ENCODE measurements around the gene ADRA2C. TPM values are rescaled to one million over a fixed set of nuclear protein-coding genes. Genes with fewer than 3 reads are reported as not detected.

ADRA2C gene
- total RNA-seq, 2 experiments from 2014 or later = 0.21 TPM; not detected in 1

- Histone ChIP-seq H3K4me3 (ENCODE audit: low read depth, low read length, poor library complexity, severe bottlenecking) (no peak overlapping the region), H3K36me3 (ENCODE audit: insufficient read depth, low read length) (no peaks in the 10 kb centered on the region), H3K9me2 (ENCODE audit: insufficient read depth, low read length) (no peaks in the 10 kb centered on the region), H2AFZ (ENCODE audit: low read length) (no peak overlapping the region), H3K9me3 (ENCODE audit: low read length) (no peaks in the 10 kb centered on the region), H3K79me2 (ENCODE audit: insufficient read depth, low read depth, low read length) (no peaks in the 10 kb centered on the region), H3K4me2 (ENCODE audit: low read length) (no peak overlapping the region), H3K27ac (ENCODE audit: low read depth, low read length, poor library complexity, severe bottlenecking) (no peak overlapping the region), H3K4me1 (ENCODE audit: insufficient read depth, low read length, poor library complexity, severe bottlenecking) (no peaks in the 10 kb centered on the region), H4K20me1 (ENCODE audit: insufficient read depth, low read length) (no peaks in the 10 kb centered on the region)
- no peak for TF ChIP-seq CTCF (conservative IDR thresholded peaks at IDR 0.05; ENCODE audit: low read length)
- no peak for TF ChIP-seq EZH2phosphoT487 (IDR thresholded peaks at IDR 0.05; ENCODE audit: borderline replicate concordance, low read depth, low read length)
- DNase-seq (ENCODE audit: low spot score) = no peak
- CTCF ChIA-PET (ENCODE audit: unreplicated experiment) = no interaction called here
- POLR2A ChIA-PET = no interaction called here
- intact Hi-C loops (cut with micrococcal nuclease; ENCODE audit: unreplicated experiment) = no loop called here
- BruUV-seq (replicated peaks) = no TSS peak
Observed at GRCh38 chr4:3730422-3731190, 35.6 kb upstream of the ADRA2C start.

- Histone ChIP-seq H2AFZ (ENCODE audit: low read length) (no peak overlapping the region), H3K9me2 (ENCODE audit: insufficient read depth, low read length) (no peaks in the 10 kb centered on the region), H3K79me2 (ENCODE audit: insufficient read depth, low read depth, low read length) (no peaks in the 10 kb centered on the region), H3K9me3 (ENCODE audit: low read length) (no peaks in the 10 kb centered on the region), H3K4me3 (ENCODE audit: low read depth, low read length, poor library complexity, severe bottlenecking) (no peak overlapping the region), H3K4me1 (ENCODE audit: insufficient read depth, low read length, poor library complexity, severe bottlenecking) (no peaks in the 10 kb centered on the region), H3K36me3 (ENCODE audit: insufficient read depth, low read length) (no peaks in the 10 kb centered on the region), H4K20me1 (ENCODE audit: insufficient read depth, low read length) (no peaks in the 10 kb centered on the region), H3K4me2 (ENCODE audit: low read length) (no peak overlapping the region), H3K27ac (ENCODE audit: low read depth, low read length, poor library complexity, severe bottlenecking) (no peak overlapping the region)
- DNase-seq (ENCODE audit: low spot score) = no peak
- ChIA-PET POLR2A (interaction anchor here (0.6 kb wide), 1 partner anchor 88 kb away, joined by 3 read pairs; no protein-coding TSS in a partner anchor), CTCF (ENCODE audit: unreplicated experiment) (no interaction called here)
- TF ChIP-seq CTCF (conservative IDR thresholded peaks at IDR 0.05; ENCODE audit: low read length) = no peak
- TF ChIP-seq EZH2phosphoT487 (IDR thresholded peaks at IDR 0.05; ENCODE audit: borderline replicate concordance, low read depth, low read length) = no peak
- intact Hi-C loops (cut with micrococcal nuclease; ENCODE audit: unreplicated experiment) = no loop called here
- no TSS peak for BruUV-seq (replicated peaks)
Observed at GRCh38 chr4:3732076-3733028, 33.8 kb upstream of the ADRA2C start.

Measured in OCI-LY7 (cell line).